HepG2 (cell line): Measurements from ENCODE around the gene KLHL7. TPM values are rescaled to one million over a fixed set of nuclear protein-coding genes. Genes with fewer than 3 reads are reported as not detected.

Experiments used
- ATAC-seq: fragments of 200-7000 bp; cut with Tn5 transposase; 3 replicates; pipeline ENCODE4 v1.9.1; 2020; ENCODE audit warnings: mild to moderate bottlenecking, moderate library complexity
- BruUV-seq: library from RNA; stranded (reverse); fragments of 400-500 nt; replicated peaks from 2 replicates; lab custom pipeline; 2021; lab: Mats Ljungman, UMichigan
- CTCF ChIA-PET: fragments of 300-600 bp; formaldehyde crosslinking; extraction: SDS; loops from one replicate; lab custom pipeline; 2021; ENCODE audit warnings: low total read pairs, inconsistent platforms, low intra/inter-chr PET ratio; lab: Yijun Ruan, JAX
- POLR2A ChIA-PET: fragments of 350-600 bp; sonication (Branson Sonifier 250); formaldehyde crosslinking; loops from one replicate; lab custom pipeline; 2020; ENCODE audit warnings: antibody characterized with exemption, inconsistent platforms; lab: Yijun Ruan, JAX
- DNase-seq: peaks from one replicate; pipeline ENCODE4 v3.0.0-alpha.2; 2015; ENCODE audit warnings: low spot score
- FAIRE-seq: peaks from 3 replicates; lab custom pipeline; 2011; peaks lifted over from hg19 to GRCh38; lab: Jason Lieb, UNC
- H2AFZ ChIP-seq: one replicate; pipeline ENCODE4 v1.6.1; 2011; ENCODE audit warnings: low read length, inconsistent platforms
- H3K27ac ChIP-seq: fragments of 300-600 bp; 3 replicates; pipeline ENCODE4 v1.8.0; 2011; ENCODE audit warnings: mixed run types, mild to moderate bottlenecking, mixed read lengths, low read length, inconsistent platforms; ENCODE audit not compliant: insufficient read depth; ENCODE audit errors: extremely low read length
- H3K27me3 ChIP-seq, 2 experiments: fragments of 200-600 bp in 1 of 2; 2 replicates in 1 of 2; 3 replicates in 1 of 2; pipeline versions ENCODE4 v1.6.0 to v1.8.0; 2011; ENCODE audit warnings: low read length in 2 of 2, mild to moderate bottlenecking in 2 of 2, moderate library complexity in 2 of 2, inconsistent platforms in 1 of 2; ENCODE audit not compliant: insufficient read depth in 2 of 2, control insufficient read depth in 1 of 2
- H3K36me3 ChIP-seq, 2 experiments: fragments of 200-600 bp in 1 of 2; replicated peaks in 1 of 2; 2 replicates in 1 of 2; 3 replicates in 1 of 2; pipeline versions ENCODE4 v1.5.1 to v1.8.0; 2011; ENCODE audit warnings: low read length in 2 of 2, inconsistent platforms in 1 of 2; ENCODE audit not compliant: insufficient read depth in 2 of 2, control insufficient read depth in 1 of 2
- H3K4me1 ChIP-seq: 2 replicates; pipeline ENCODE4 v1.5.1; 2012; ENCODE audit warnings: low read length, inconsistent platforms; ENCODE audit not compliant: insufficient read depth
- H3K4me2 ChIP-seq: 2 replicates; pipeline ENCODE4 v1.6.0; 2011; ENCODE audit warnings: low read depth, low read length, inconsistent platforms
- H3K4me3 ChIP-seq, 3 experiments: fragments of 200-600 bp in 1 of 3; sonication (generic), shearing (Covaris generic) in 1 of 3; replicated peaks in 1 of 3; 2 replicates each; pipeline ENCODE4 v1.5.1; 2011 to 2016; ENCODE audit warnings: low read length in 3 of 3, inconsistent platforms in 2 of 3, low read depth in 2 of 3, mild to moderate bottlenecking in 2 of 3, control low read depth in 1 of 3, mixed read lengths in 1 of 3; ENCODE audit not compliant: insufficient read depth in 1 of 3
- H3K79me2 ChIP-seq: one replicate; pipeline ENCODE4 v1.6.1; 2011; ENCODE audit warnings: low read length, inconsistent platforms; ENCODE audit not compliant: insufficient read depth
- H3K9ac ChIP-seq: 2 replicates; pipeline ENCODE4 v1.6.0; 2011; ENCODE audit warnings: mild to moderate bottlenecking, low read depth, low read length, inconsistent platforms; ENCODE audit not compliant: insufficient read depth
- H3K9me3 ChIP-seq: 2 replicates; pipeline ENCODE4 v1.5.1; 2012; ENCODE audit warnings: mild to moderate bottlenecking, low read length
- H4K20me1 ChIP-seq: 2 replicates; pipeline ENCODE4 v1.6.0; 2011; ENCODE audit warnings: inconsistent platforms, mild to moderate bottlenecking, low read length, moderate library complexity; ENCODE audit not compliant: insufficient read depth
- KDM4B ChIP-seq: sonication (generic); formaldehyde crosslinking; IDR thresholded peaks from 2 replicates; pipeline ENCODE4 v1.4.0; 2020; ENCODE audit warnings: missing genetic modification reagents
- KDM6A ChIP-seq: IDR thresholded peaks from 2 replicates; pipeline ENCODE4 v1.6.1; 2016; ENCODE audit warnings: low read depth
- MIXL1 ChIP-seq: IDR thresholded peaks from 2 replicates; pipeline ENCODE4 v1.6.1; 2016
- MYPOP ChIP-seq: sonication (generic); formaldehyde crosslinking; IDR thresholded peaks from 2 replicates; pipeline ENCODE4 v1.8.1; 2023; ENCODE audit warnings: mild to moderate bottlenecking, moderate library complexity, missing genetic modification reagents
- RARG ChIP-seq: sonication (generic); formaldehyde crosslinking; IDR thresholded peaks from 2 replicates; pipeline ENCODE4 v1.4.0; 2020; ENCODE audit warnings: low read depth, mild to moderate bottlenecking, missing genetic modification reagents
- SMC3 ChIP-seq: IDR thresholded peaks from 2 replicates; pipeline ENCODE4 v1.6.1; 2011; ENCODE audit warnings: low read length, improper control_type of control experiment
- SRSF9 ChIP-seq: fragments of 200-400 bp; formaldehyde crosslinking; IDR thresholded peaks from 2 replicates; pipeline ENCODE4 v1.6.1; 2018; ENCODE audit warnings: borderline replicate concordance, mild to moderate bottlenecking, low read depth, low read length; ENCODE audit not compliant: insufficient read depth, poor library complexity, severe bottlenecking
- SRY ChIP-seq: sonication (generic); formaldehyde crosslinking; IDR thresholded peaks from 2 replicates; pipeline ENCODE4 v1.8.0; 2022; ENCODE audit warnings: mild to moderate bottlenecking, missing genetic modification reagents
- THYN1 ChIP-seq: sonication (generic); formaldehyde crosslinking; IDR thresholded peaks from 2 replicates; pipeline ENCODE4 v1.8.1; 2023; ENCODE audit warnings: low read depth, mild to moderate bottlenecking, moderate library complexity, missing genetic modification reagents, borderline replicate concordance
- ZBTB34 ChIP-seq: sonication (generic); formaldehyde crosslinking; IDR thresholded peaks from 2 replicates; pipeline ENCODE4 v1.8.0; 2022; ENCODE audit warnings: mild to moderate bottlenecking, missing genetic modification reagents
- ZNF180 ChIP-seq: sonication (generic); formaldehyde crosslinking; IDR thresholded peaks from 2 replicates; pipeline ENCODE4 v1.4.0; 2020; ENCODE audit warnings: low read depth, missing genetic modification reagents, borderline replicate concordance
- ZNF660 ChIP-seq: sonication (generic); formaldehyde crosslinking; IDR thresholded peaks from 2 replicates; pipeline ENCODE4 v1.5.1; 2020; ENCODE audit warnings: mild to moderate bottlenecking, low read depth, missing genetic modification reagents, borderline replicate concordance
- ZNF776 ChIP-seq: sonication (generic); formaldehyde crosslinking; IDR thresholded peaks from 2 replicates; pipeline ENCODE4 v1.4.0; 2020; ENCODE audit warnings: mild to moderate bottlenecking, missing genetic modification reagents
- WGBS: methylation state at CpG from one replicate; pipeline ENCODE4 v1.1.6; 2017; ENCODE audit warnings: low lambda C conversion rate; 5-methylcytosine and 5-hydroxymethylcytosine counted together
- in situ Hi-C: cut with HindIII; loops from 2 replicates; pipeline ENCODE4 v1.10.0; 2017; ENCODE audit warnings: low pct_unique_long_range_greater_than_20kb; ENCODE audit not compliant: extremely low pct_ligation_motif_present
- intact Hi-C: fragments of 100-400 bp; cut with micrococcal nuclease; formaldehyde crosslinking; loops from one replicate; pipeline ENCODE4 v1.10.0; 2022; ENCODE audit not compliant: unreplicated experiment
- polyA plus RNA-seq, 8 experiments: library from polyadenylated mRNA; depleted of rRNA in 3 of 8; stranded (reverse) in 7 of 8; unstranded in 1 of 8; fragments of >200 nt; fragmentation: Illumina TruSeq in 4 of 8; extraction: Trizol in 4 of 8; gene quantifications; 2 replicates each; pipeline versions ENCODE4 v1.2.1 to v1.2.3, GENCODE V29; 2011 to 2016; ENCODE audit warnings: low read depth in 4 of 8, missing spikeins in 1 of 8, mixed read lengths in 1 of 8; ENCODE audit not compliant: insufficient read depth in 1 of 8
- total RNA-seq, 5 experiments: library from RNA; depleted of rRNA; stranded (reverse); fragments of >200 nt; fragmentation: Illumina TruSeq; extraction: Trizol; gene quantifications; 2 replicates each; pipeline ENCODE4 v1.2.3, GENCODE V29; 2016; ENCODE audit warnings: low read depth in 1 of 5

KLHL7 gene
- total and polyA plus RNA-seq, 2 of the 13 experiments (the other 11 are each of a cell fraction or from before 2014, with no cell fraction given): 16.2 to 34.4 TPM

- no peak for TF ChIP-seq SRY (CRISPR knock-in tag)
- no peak for TF ChIP-seq MIXL1 (CRISPR knock-in tag)
- TF ChIP-seq SRSF9: no peak
- no peak for TF ChIP-seq THYN1 (CRISPR knock-in tag)
- no peak for TF ChIP-seq SMC3
- TF ChIP-seq MYPOP (CRISPR knock-in tag): no peak
- TF ChIP-seq KDM6A (CRISPR knock-in tag): no peak
- no peak for TF ChIP-seq ZNF180 (CRISPR knock-in tag)
- TF ChIP-seq RARG (CRISPR knock-in tag): no peak
- TF ChIP-seq ZNF660 (CRISPR knock-in tag): no peak
- no peak for TF ChIP-seq ZBTB34 (CRISPR knock-in tag)
- no peak for TF ChIP-seq ZNF776 (CRISPR knock-in tag)
- no peak for TF ChIP-seq KDM4B (CRISPR knock-in tag)
- ChIA-PET CTCF (no interaction called here), POLR2A (no interaction called here)
- Histone ChIP-seq H3K4me1 (peaks cover 23% of the 10 kb centered on the region), H3K27ac (no peak overlapping the region), H3K9me3 (no peaks in the 10 kb centered on the region), H3K79me2 (no peaks in the 10 kb centered on the region), H3K27me3 (no peaks in the 10 kb centered on the region), H3K36me3 (peaks cover 0 to 1% of the 10 kb centered on the region in 2 experiments; a peak in 1 of 5 replicates), H3K9ac (no peak overlapping the region), H3K4me2 (no peak overlapping the region), H3K4me3 (no peak overlapping the region), H2AFZ (no peak overlapping the region), H4K20me1 (no peaks in the 10 kb centered on the region)
- no peak for DNase-seq
- FAIRE-seq: no peak
- 93% methylated on average over 2 of the region's 2 CpGs for WGBS
- intact Hi-C loops: no loop called here
- in situ Hi-C loops: no loop called here
- BruUV-seq: no TSS peak
- ATAC-seq: no peak
Observed at GRCh38 chr7:23205577-23205908, 100.0 kb downstream of the KLHL7 start.
